HepG2 (cell line): ENCODE measurements around the gene NGEF. TPM values are rescaled to one million over a fixed set of nuclear protein-coding genes. Genes with fewer than 3 reads are reported as not detected.

Source experiments
- ATAC-seq: fragments of 200-7000 bp; cut with Tn5 transposase; 3 replicates; pipeline ENCODE4 v1.9.1; 2020; ENCODE audit warnings: mild to moderate bottlenecking, moderate library complexity
- BruUV-seq: library from RNA; stranded (reverse); fragments of 400-500 nt; replicated peaks from 2 replicates; lab custom pipeline; 2021; lab: Mats Ljungman, UMichigan
- CTCF ChIA-PET: fragments of 300-600 bp; formaldehyde crosslinking; extraction: SDS; loops from one replicate; lab custom pipeline; 2021; ENCODE audit warnings: low total read pairs, inconsistent platforms, low intra/inter-chr PET ratio; lab: Yijun Ruan, JAX
- POLR2A ChIA-PET: fragments of 350-600 bp; sonication (Branson Sonifier 250); formaldehyde crosslinking; loops from one replicate; lab custom pipeline; 2020; ENCODE audit warnings: antibody characterized with exemption, inconsistent platforms; lab: Yijun Ruan, JAX
- DNase-seq: peaks from one replicate; pipeline ENCODE4 v3.0.0-alpha.2; 2015; ENCODE audit warnings: low spot score
- FAIRE-seq: peaks from 3 replicates; lab custom pipeline; 2011; peaks lifted over from hg19 to GRCh38; lab: Jason Lieb, UNC
- H2AFZ ChIP-seq: one replicate; pipeline ENCODE4 v1.6.1; 2011; ENCODE audit warnings: low read length, inconsistent platforms
- H3K27ac ChIP-seq: fragments of 300-600 bp; 3 replicates; pipeline ENCODE4 v1.8.0; 2011; ENCODE audit warnings: mixed run types, mild to moderate bottlenecking, mixed read lengths, low read length, inconsistent platforms; ENCODE audit not compliant: insufficient read depth; ENCODE audit errors: extremely low read length
- H3K27me3 ChIP-seq, 2 experiments: fragments of 200-600 bp in 1 of 2; 2 replicates in 1 of 2; 3 replicates in 1 of 2; pipeline versions ENCODE4 v1.6.0 to v1.8.0; 2011; ENCODE audit warnings: low read length in 2 of 2, mild to moderate bottlenecking in 2 of 2, moderate library complexity in 2 of 2, inconsistent platforms in 1 of 2; ENCODE audit not compliant: insufficient read depth in 2 of 2, control insufficient read depth in 1 of 2
- H3K36me3 ChIP-seq, 2 experiments: fragments of 200-600 bp in 1 of 2; replicated peaks in 1 of 2; 2 replicates in 1 of 2; 3 replicates in 1 of 2; pipeline versions ENCODE4 v1.5.1 to v1.8.0; 2011; ENCODE audit warnings: low read length in 2 of 2, inconsistent platforms in 1 of 2; ENCODE audit not compliant: insufficient read depth in 2 of 2, control insufficient read depth in 1 of 2
- H3K4me1 ChIP-seq: 2 replicates; pipeline ENCODE4 v1.5.1; 2012; ENCODE audit warnings: low read length, inconsistent platforms; ENCODE audit not compliant: insufficient read depth
- H3K4me2 ChIP-seq: 2 replicates; pipeline ENCODE4 v1.6.0; 2011; ENCODE audit warnings: low read depth, low read length, inconsistent platforms
- H3K4me3 ChIP-seq, 3 experiments: fragments of 200-600 bp in 1 of 3; sonication (generic), shearing (Covaris generic) in 1 of 3; replicated peaks in 1 of 3; 2 replicates each; pipeline ENCODE4 v1.5.1; 2011 to 2016; ENCODE audit warnings: low read length in 3 of 3, inconsistent platforms in 2 of 3, low read depth in 2 of 3, mild to moderate bottlenecking in 2 of 3, control low read depth in 1 of 3, mixed read lengths in 1 of 3; ENCODE audit not compliant: insufficient read depth in 1 of 3
- H3K79me2 ChIP-seq: one replicate; pipeline ENCODE4 v1.6.1; 2011; ENCODE audit warnings: low read length, inconsistent platforms; ENCODE audit not compliant: insufficient read depth
- H3K9ac ChIP-seq: 2 replicates; pipeline ENCODE4 v1.6.0; 2011; ENCODE audit warnings: mild to moderate bottlenecking, low read depth, low read length, inconsistent platforms; ENCODE audit not compliant: insufficient read depth
- H3K9me3 ChIP-seq: 2 replicates; pipeline ENCODE4 v1.5.1; 2012; ENCODE audit warnings: mild to moderate bottlenecking, low read length
- H4K20me1 ChIP-seq: 2 replicates; pipeline ENCODE4 v1.6.0; 2011; ENCODE audit warnings: inconsistent platforms, mild to moderate bottlenecking, low read length, moderate library complexity; ENCODE audit not compliant: insufficient read depth
- EP300 ChIP-seq, 3 experiments: sonication (generic) in 1 of 3; formaldehyde crosslinking in 1 of 3; IDR thresholded peaks; 2 replicates each; pipeline versions ENCODE4 v1.5.1 to v1.6.1; 2011 to 2020; ENCODE audit warnings: low read depth in 2 of 3, low read length in 2 of 3, borderline replicate concordance in 1 of 3, improper control_type of control experiment in 1 of 3, mild to moderate bottlenecking in 1 of 3, missing genetic modification reagents in 1 of 3, moderate library complexity in 1 of 3
- FOXA3 ChIP-seq: IDR thresholded peaks from 2 replicates; pipeline ENCODE4 v1.6.1; 2016; ENCODE audit warnings: missing genetic modification reagents, missing compliant biosample characterization
- SP2 ChIP-seq: sonication (generic); formaldehyde crosslinking; IDR thresholded peaks from 2 replicates; pipeline ENCODE4 v1.5.1; 2020; ENCODE audit warnings: mild to moderate bottlenecking, missing genetic modification reagents
- THYN1 ChIP-seq: sonication (generic); formaldehyde crosslinking; IDR thresholded peaks from 2 replicates; pipeline ENCODE4 v1.8.1; 2023; ENCODE audit warnings: low read depth, mild to moderate bottlenecking, moderate library complexity, missing genetic modification reagents, borderline replicate concordance
- ZNF335 ChIP-seq: sonication (generic); formaldehyde crosslinking; IDR thresholded peaks from 2 replicates; pipeline ENCODE4 v1.4.0; 2020; ENCODE audit warnings: missing genetic modification reagents
- ZNF598 ChIP-seq: sonication (generic); formaldehyde crosslinking; IDR thresholded peaks from 2 replicates; pipeline ENCODE4 v1.5.1; 2020; ENCODE audit warnings: mild to moderate bottlenecking, missing genetic modification reagents, borderline replicate concordance
- ZNF7 ChIP-seq: IDR thresholded peaks from 2 replicates; pipeline ENCODE4 v1.6.1; 2016; ENCODE audit warnings: missing biosample characterization, missing genetic modification reagents
- ZNF75D ChIP-seq: sonication (generic); formaldehyde crosslinking; IDR thresholded peaks from 2 replicates; pipeline ENCODE4 v1.8.1; 2023; ENCODE audit warnings: missing genetic modification reagents, mild to moderate bottlenecking, borderline replicate concordance
- WGBS: methylation state at CpG from one replicate; pipeline ENCODE4 v1.1.6; 2017; ENCODE audit warnings: low lambda C conversion rate; 5-methylcytosine and 5-hydroxymethylcytosine counted together
- in situ Hi-C: cut with HindIII; loops from 2 replicates; pipeline ENCODE4 v1.10.0; 2017; ENCODE audit warnings: low pct_unique_long_range_greater_than_20kb; ENCODE audit not compliant: extremely low pct_ligation_motif_present
- intact Hi-C: fragments of 100-400 bp; cut with micrococcal nuclease; formaldehyde crosslinking; loops from one replicate; pipeline ENCODE4 v1.10.0; 2022; ENCODE audit not compliant: unreplicated experiment
- polyA plus RNA-seq, 8 experiments: library from polyadenylated mRNA; depleted of rRNA in 3 of 8; stranded (reverse) in 7 of 8; unstranded in 1 of 8; fragments of >200 nt; fragmentation: Illumina TruSeq in 4 of 8; extraction: Trizol in 4 of 8; gene quantifications; 2 replicates each; pipeline versions ENCODE4 v1.2.1 to v1.2.3, GENCODE V29; 2011 to 2016; ENCODE audit warnings: low read depth in 4 of 8, missing spikeins in 1 of 8, mixed read lengths in 1 of 8; ENCODE audit not compliant: insufficient read depth in 1 of 8
- total RNA-seq, 5 experiments: library from RNA; depleted of rRNA; stranded (reverse); fragments of >200 nt; fragmentation: Illumina TruSeq; extraction: Trizol; gene quantifications; 2 replicates each; pipeline ENCODE4 v1.2.3, GENCODE V29; 2016; ENCODE audit warnings: low read depth in 1 of 5
- TF ChIP-seq, protein P1 (sequence below): sonication (generic); formaldehyde crosslinking; conservative IDR thresholded peaks from 2 replicates; pipeline ENCODE4 v1.4.0; 2020; ENCODE audit warnings: missing genetic modification reagents
- TF ChIP-seq, protein P2 (sequence below): IDR thresholded peaks from 2 replicates; pipeline ENCODE4 v1.6.1; 2012; ENCODE audit warnings: inconsistent platforms
- TF ChIP-seq, protein P3 (sequence below): sonication (generic); formaldehyde crosslinking; IDR thresholded peaks from 2 replicates; pipeline ENCODE4 v1.5.0; 2020; ENCODE audit warnings: mild to moderate bottlenecking, missing genetic modification reagents
- TF ChIP-seq, protein P4 (sequence below): sonication (generic); formaldehyde crosslinking; IDR thresholded peaks from 2 replicates; pipeline ENCODE4 v1.4.0; 2020; ENCODE audit warnings: missing genetic modification reagents

The NGEF gene
- total and polyA plus RNA-seq, 2 of the 13 experiments (the other 11 are each of a cell fraction or from before 2014, with no cell fraction given), result 14.4 to 36.9 TPM

DNA sequence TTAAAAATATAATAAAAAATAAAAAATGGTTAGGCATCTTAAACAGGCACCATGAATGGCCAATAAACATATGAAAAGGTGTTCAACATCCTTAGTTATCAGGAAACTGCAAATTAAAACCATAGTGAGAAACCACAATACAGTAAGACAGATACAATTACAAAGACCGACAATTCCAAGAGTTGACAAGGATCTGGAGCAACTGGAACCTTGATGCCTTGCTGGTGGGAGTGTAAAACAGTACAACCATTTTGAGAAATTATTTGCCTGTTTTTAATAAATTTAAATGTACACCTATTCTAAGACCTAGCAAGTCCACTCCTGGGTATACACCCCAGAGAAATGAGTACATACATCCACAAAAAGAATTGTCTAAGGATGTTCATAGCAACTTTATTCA lies 49.1 kb downstream of the NGEF start:
- intact Hi-C loops, result no loop called here
- Histone ChIP-seq H3K4me2 (no peak overlapping the region), H4K20me1 (no peaks in the 10 kb centered on the region), H2AFZ (no peak overlapping the region), H3K36me3 (peaks cover 0 to 21% of the 10 kb centered on the region in 2 experiments; a peak in 4 of 5 replicates), H3K79me2 (no peaks in the 10 kb centered on the region), H3K4me3 (no peak overlapping the region), H3K27ac (no peak overlapping the region), H3K27me3 (no peaks in the 10 kb centered on the region), H3K4me1 (peaks cover 11% of the 10 kb centered on the region), H3K9ac (no peak overlapping the region), H3K9me3 (peaks cover 7% of the 10 kb centered on the region)
- in situ Hi-C loops, result no loop called here
- DNase-seq (no peak), ATAC-seq (no peak), FAIRE-seq (no peak)
- POLR2A ChIA-PET, result no interaction called here
- CTCF ChIA-PET, result no interaction called here
- WGBS, result 100% methylated on average over 1 of the region's 1 CpG
- TF ChIP-seq ZNF7 (CRISPR knock-in tag), result peak; percentile 94
- no peak for TF ChIP-seq EP300 (IDR thresholded peaks at IDR 0.05; ENCODE audit: low read depth in 2 of 2, low read length in 2 of 2)
- TF ChIP-seq EP300 (CRISPR knock-in tag; IDR thresholded peaks at IDR 0.05; ENCODE audit: borderline replicate concordance), result no peak
- no TSS peak for BruUV-seq

DNA sequence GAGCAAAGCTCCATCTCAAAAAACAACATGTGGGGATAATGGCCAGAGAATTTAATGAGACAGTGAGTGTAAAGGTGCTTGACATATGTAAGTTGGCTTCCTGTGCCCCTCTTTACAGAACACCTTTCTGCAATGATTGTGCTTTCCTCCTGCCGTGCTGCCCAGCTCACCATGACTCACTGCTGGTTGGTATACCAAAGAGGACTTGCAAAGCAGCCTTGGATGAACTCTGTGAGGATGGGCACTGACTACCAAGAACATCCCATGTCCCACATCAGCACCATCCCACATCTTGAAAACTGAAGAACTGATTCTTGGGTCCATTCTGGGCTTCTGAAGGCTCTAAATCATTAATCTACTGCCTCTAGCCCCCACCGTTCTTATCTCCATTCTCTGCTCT lies 52.2 kb downstream of the NGEF start:
- 64% methylated on average over 2 of the region's 2 CpGs for WGBS
- no peaks in the 10 kb centered on the region for H4K20me1 ChIP-seq
- peaks cover 0 to 10% of the 10 kb centered on the region in 2 experiments; a peak in 4 of 5 replicates for H3K36me3 ChIP-seq
- ChIA-PET POLR2A (no interaction called here), CTCF (no interaction called here)
- no peak overlapping the region for H3K4me3 ChIP-seq
- H3K9ac ChIP-seq, result no peak overlapping the region
- H3K9me3 ChIP-seq, result peaks cover 7% of the 10 kb centered on the region
- intact Hi-C loops (no loop called here), in situ Hi-C loops (no loop called here)
- H3K27ac ChIP-seq, result no peak overlapping the region
- FAIRE-seq, result no peak
- no peaks in the 10 kb centered on the region for H3K27me3 ChIP-seq
- no peak for DNase-seq
- H3K79me2 ChIP-seq, result no peaks in the 10 kb centered on the region
- H3K4me2 ChIP-seq, result no peak overlapping the region
- H2AFZ ChIP-seq, result no peak overlapping the region
- ATAC-seq, result no peak
- peaks cover 11% of the 10 kb centered on the region for H3K4me1 ChIP-seq
- no TSS peak for BruUV-seq
- TF ChIP-seq FOXA3 (CRISPR knock-in tag) (no peak), ZNF335 (CRISPR knock-in tag) (no peak), SP2 (CRISPR knock-in tag) (no peak), THYN1 (no peak), ZNF598 (no peak), ZNF75D (CRISPR knock-in tag) (no peak)
- TF ChIP-seq, protein P1, sequence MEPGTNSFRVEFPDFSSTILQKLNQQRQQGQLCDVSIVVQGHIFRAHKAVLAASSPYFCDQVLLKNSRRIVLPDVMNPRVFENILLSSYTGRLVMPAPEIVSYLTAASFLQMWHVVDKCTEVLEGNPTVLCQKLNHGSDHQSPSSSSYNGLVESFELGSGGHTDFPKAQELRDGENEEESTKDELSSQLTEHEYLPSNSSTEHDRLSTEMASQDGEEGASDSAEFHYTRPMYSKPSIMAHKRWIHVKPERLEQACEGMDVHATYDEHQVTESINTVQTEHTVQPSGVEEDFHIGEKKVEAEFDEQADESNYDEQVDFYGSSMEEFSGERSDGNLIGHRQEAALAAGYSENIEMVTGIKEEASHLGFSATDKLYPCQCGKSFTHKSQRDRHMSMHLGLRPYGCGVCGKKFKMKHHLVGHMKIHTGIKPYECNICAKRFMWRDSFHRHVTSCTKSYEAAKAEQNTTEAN (CRISPR knock-in tag), result no peak
- TF ChIP-seq, protein P2, sequence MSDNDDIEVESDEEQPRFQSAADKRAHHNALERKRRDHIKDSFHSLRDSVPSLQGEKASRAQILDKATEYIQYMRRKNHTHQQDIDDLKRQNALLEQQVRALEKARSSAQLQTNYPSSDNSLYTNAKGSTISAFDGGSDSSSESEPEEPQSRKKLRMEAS, result no peak
- TF ChIP-seq, protein P3, sequence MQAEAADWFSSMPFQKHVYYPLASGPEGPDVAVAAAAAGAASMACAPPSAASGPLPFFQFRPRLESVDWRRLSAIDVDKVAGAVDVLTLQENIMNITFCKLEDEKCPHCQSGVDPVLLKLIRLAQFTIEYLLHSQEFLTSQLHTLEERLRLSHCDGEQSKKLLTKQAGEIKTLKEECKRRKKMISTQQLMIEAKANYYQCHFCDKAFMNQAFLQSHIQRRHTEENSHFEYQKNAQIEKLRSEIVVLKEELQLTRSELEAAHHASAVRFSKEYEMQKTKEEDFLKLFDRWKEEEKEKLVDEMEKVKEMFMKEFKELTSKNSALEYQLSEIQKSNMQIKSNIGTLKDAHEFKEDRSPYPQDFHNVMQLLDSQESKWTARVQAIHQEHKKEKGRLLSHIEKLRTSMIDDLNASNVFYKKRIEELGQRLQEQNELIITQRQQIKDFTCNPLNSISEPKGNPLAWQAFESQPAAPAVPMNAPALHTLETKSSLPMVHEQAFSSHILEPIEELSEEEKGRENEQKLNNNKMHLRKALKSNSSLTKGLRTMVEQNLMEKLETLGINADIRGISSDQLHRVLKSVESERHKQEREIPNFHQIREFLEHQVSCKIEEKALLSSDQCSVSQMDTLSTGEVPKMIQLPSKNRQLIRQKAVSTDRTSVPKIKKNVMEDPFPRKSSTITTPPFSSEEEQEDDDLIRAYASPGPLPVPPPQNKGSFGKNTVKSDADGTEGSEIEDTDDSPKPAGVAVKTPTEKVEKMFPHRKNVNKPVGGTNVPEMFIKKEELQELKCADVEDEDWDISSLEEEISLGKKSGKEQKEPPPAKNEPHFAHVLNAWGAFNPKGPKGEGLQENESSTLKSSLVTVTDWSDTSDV, result no peak
- TF ChIP-seq, protein P4, sequence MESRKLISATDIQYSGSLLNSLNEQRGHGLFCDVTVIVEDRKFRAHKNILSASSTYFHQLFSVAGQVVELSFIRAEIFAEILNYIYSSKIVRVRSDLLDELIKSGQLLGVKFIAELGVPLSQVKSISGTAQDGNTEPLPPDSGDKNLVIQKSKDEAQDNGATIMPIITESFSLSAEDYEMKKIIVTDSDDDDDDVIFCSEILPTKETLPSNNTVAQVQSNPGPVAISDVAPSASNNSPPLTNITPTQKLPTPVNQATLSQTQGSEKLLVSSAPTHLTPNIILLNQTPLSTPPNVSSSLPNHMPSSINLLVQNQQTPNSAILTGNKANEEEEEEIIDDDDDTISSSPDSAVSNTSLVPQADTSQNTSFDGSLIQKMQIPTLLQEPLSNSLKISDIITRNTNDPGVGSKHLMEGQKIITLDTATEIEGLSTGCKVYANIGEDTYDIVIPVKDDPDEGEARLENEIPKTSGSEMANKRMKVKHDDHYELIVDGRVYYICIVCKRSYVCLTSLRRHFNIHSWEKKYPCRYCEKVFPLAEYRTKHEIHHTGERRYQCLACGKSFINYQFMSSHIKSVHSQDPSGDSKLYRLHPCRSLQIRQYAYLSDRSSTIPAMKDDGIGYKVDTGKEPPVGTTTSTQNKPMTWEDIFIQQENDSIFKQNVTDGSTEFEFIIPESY, result no peak
